Left ventricle myocardium inferior (tissue), 1 donor: ENCODE measurements around the gene RAD9A. TPM values are rescaled to one million over a fixed set of nuclear protein-coding genes. Genes with fewer than 3 reads are reported as not detected.

Experiments
- DNase-seq: peaks from one replicate; pipeline ENCODE4 v3.0.0-alpha.2; 2020
- H3K27ac ChIP-seq: fragments of 200-600 bp; replicated peaks from 2 replicates; pipeline ENCODE4 v1.8.0; 2021
- H3K27me3 ChIP-seq: fragments of 200-600 bp; 2 replicates; pipeline ENCODE4 v1.8.0; 2021; ENCODE audit warnings: low read depth
- H3K36me3 ChIP-seq: fragments of 200-600 bp; 2 replicates; pipeline ENCODE4 v1.8.0; 2021
- H3K4me1 ChIP-seq: fragments of 200-600 bp; 2 replicates; pipeline ENCODE4 v1.8.0; 2021
- H3K4me3 ChIP-seq: fragments of 200-600 bp; 2 replicates; pipeline ENCODE4 v1.8.0; 2021; ENCODE audit warnings: mild to moderate bottlenecking, moderate library complexity
- H3K9me3 ChIP-seq: fragments of 200-600 bp; replicated peaks from 2 replicates; pipeline ENCODE4 v1.8.0; 2021
- intact Hi-C: fragments of 100-400 bp; cut with micrococcal nuclease; formaldehyde crosslinking; loops from one replicate; pipeline ENCODE4 v1.11.0; 2022
- total RNA-seq: library from RNA; stranded (reverse); fragmentation: NEBNext Ultra II Directional; extraction: Animal tissue kit (Norgen Biotek cat#: 25700); gene quantifications from one replicate; pipeline ENCODE4 v1.2.1, GENCODE V29; 2021
- TF ChIP-seq, protein P1 (sequence below): fragments of 200-600 bp; IDR thresholded peaks from 2 replicates; pipeline ENCODE4 v1.8.0; 2021; ENCODE audit warnings: antibody characterized with exemption, mild to moderate bottlenecking, borderline replicate concordance
- donor health status: DM: no; HTN: yes; CAD: no; lungs with severe emphysema.

RAD9A gene
- total RNA-seq, 1 donor from 2014 or later = 7.0 TPM

DNA sequence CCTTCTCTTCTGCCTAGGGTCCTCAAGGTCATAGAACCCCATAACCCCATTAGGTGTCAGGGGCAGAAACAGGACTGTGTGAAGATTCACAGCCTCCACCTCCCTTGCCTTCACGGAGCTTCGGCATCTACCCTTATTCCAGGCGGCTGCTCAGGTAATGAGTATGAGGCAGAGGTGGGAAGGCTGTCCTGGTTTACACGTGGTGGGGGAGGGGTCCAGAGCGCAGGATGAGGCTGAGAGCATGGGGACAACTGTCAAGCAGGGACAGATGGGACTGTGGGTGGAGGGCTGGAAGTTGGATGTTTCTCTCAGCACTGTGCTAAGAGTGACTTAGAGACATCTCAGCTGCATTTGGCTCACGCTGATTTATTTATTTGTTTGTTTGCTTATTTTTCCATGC, 4.3 kb upstream of the RAD9A start:
- peaks cover 26% of the 10 kb centered on the region for H3K4me1 ChIP-seq
- intact Hi-C loops = no loop called here
- H3K9me3 ChIP-seq = no peaks in the 10 kb centered on the region
- H3K4me3 ChIP-seq = no peak overlapping the region
- DNase-seq = no peak
- TF ChIP-seq, protein P1, sequence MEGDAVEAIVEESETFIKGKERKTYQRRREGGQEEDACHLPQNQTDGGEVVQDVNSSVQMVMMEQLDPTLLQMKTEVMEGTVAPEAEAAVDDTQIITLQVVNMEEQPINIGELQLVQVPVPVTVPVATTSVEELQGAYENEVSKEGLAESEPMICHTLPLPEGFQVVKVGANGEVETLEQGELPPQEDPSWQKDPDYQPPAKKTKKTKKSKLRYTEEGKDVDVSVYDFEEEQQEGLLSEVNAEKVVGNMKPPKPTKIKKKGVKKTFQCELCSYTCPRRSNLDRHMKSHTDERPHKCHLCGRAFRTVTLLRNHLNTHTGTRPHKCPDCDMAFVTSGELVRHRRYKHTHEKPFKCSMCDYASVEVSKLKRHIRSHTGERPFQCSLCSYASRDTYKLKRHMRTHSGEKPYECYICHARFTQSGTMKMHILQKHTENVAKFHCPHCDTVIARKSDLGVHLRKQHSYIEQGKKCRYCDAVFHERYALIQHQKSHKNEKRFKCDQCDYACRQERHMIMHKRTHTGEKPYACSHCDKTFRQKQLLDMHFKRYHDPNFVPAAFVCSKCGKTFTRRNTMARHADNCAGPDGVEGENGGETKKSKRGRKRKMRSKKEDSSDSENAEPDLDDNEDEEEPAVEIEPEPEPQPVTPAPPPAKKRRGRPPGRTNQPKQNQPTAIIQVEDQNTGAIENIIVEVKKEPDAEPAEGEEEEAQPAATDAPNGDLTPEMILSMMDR = no peak
- no peak overlapping the region for H3K27ac ChIP-seq
- no peaks in the 10 kb centered on the region for H3K36me3 ChIP-seq
- no peaks in the 10 kb centered on the region for H3K27me3 ChIP-seq

DNA sequence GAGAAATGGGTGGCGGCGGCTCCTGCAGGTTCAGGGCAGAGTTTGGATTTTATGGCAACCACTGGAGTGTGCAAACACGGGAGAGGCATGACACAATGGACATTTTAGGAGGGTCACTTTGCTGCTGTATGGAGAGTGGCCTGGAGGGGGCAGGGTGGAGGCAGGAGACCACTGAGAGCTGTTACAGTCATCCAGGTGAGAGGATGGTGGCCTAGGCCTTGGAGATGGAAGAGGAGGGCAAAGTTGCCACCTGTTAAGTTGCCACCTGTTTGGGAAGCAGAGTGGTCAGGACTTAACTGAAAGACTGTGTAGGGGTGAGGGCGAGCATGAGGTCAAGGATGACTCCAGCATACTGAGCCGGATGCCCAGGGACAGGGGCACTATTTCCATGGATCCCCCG, 2.3 kb upstream of the RAD9A start:
- Histone ChIP-seq H3K4me3 (no peak overlapping the region), H3K27ac (no peak overlapping the region), H3K36me3 (peaks cover 9% of the 10 kb centered on the region), H3K27me3 (no peaks in the 10 kb centered on the region), H3K4me1 (peaks cover 30% of the 10 kb centered on the region), H3K9me3 (no peaks in the 10 kb centered on the region)
- TF ChIP-seq, protein P1 = peak; percentile 71
- intact Hi-C loops = no loop called here
- DNase-seq = peak; percentile 46

DNA sequence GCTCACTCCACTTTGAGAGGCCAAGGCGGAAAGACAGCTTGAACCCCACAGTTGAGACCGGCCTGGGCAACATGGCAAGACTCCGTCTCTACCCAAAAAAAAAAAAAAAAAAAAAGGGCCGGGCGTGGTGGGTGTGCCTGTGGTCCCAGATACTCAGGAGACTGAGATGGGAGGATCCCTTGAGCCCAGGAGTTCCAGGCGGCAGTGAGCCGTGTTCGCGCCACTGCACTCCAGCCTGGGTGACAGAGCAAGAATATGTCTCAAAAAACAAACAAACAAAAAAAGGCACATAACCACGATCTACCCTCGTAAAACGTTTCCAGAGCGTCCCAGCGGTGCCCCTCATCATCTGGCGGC, 861 bp upstream of the RAD9A start:
- peak overlapping the region; percentile 89 for H3K27ac ChIP-seq
- no peaks in the 10 kb centered on the region for H3K27me3 ChIP-seq
- H3K9me3 ChIP-seq = no peaks in the 10 kb centered on the region
- peaks cover 13% of the 10 kb centered on the region for H3K36me3 ChIP-seq
- TF ChIP-seq, protein P1 = no peak
- H3K4me1 ChIP-seq = peaks cover 24% of the 10 kb centered on the region
- intact Hi-C loops = loop anchor here (10.0 kb wide), 1 partner anchor 114 kb away; the partner anchor contains the start of genes CDK2AP2 and PITPNM1
- peak overlapping the region; percentile 92 for H3K4me3 ChIP-seq
- no peak for DNase-seq

DNA sequence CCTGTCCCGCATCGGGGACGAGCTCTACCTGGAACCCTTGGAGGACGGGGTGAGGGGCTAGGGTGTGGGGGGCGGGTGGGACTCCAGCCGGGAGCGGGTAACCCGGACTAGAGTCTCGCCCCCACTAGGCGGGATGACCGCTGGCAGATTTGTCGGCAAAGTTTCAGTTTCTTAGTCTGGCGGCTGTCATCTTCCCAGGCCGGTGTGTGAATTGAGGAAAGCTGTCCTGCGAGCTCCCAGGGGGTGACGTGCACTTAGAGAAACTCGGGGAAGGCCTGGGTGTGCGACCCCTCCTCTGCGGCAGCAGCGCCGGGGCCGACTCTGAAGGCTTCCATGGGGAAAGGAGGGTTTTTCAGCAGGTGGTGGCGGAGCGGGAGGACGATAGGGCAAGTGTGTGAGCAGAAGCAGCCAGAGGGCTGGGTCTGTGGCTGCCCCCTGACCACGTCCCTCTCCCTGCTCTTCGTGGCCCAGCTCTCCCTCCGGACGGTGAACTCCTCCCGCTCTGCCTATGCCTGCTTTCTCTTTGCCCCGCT, 463 bp downstream of the RAD9A start:
- Histone ChIP-seq H3K27ac (peak overlapping the region; percentile 89), H3K4me1 (peaks cover 32% of the 10 kb centered on the region), H3K27me3 (no peaks in the 10 kb centered on the region), H3K9me3 (no peaks in the 10 kb centered on the region), H3K36me3 (peaks cover 27% of the 10 kb centered on the region), H3K4me3 (peak overlapping the region; percentile 92)
- TF ChIP-seq, protein P1 = no peak
- intact Hi-C loops = loop anchor here (10.0 kb wide), 1 partner anchor 113 kb away; the partner anchor contains the start of genes CDK2AP2 and PITPNM1
- DNase-seq = no peak

DNA sequence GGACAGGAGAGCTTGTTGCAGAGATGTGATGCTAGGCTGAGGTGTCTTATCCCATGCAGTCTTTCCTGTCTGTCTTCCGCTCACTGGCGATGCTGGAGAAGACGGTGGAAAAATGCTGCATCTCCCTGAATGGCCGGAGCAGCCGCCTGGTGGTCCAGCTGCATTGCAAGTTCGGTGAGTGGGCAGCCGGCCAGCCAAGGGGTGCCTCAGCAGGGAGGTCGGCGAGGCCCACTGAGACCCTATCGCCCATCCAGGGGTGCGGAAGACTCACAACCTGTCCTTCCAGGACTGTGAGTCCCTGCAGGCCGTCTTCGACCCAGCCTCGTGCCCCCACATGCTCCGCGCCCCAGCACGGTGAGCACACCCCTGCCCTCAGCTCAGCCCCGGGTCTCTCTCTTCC, 1.7 kb downstream of the RAD9A start:
- Histone ChIP-seq H3K4me1 (peaks cover 43% of the 10 kb centered on the region), H3K4me3 (no peak overlapping the region), H3K27me3 (no peaks in the 10 kb centered on the region), H3K36me3 (peaks cover 38% of the 10 kb centered on the region), H3K9me3 (no peaks in the 10 kb centered on the region), H3K27ac (no peak overlapping the region)
- no peak for DNase-seq
- intact Hi-C loops = loop anchor here (10.0 kb wide), 1 partner anchor 111 kb away; the partner anchor contains the start of genes CDK2AP2 and PITPNM1
- TF ChIP-seq, protein P1 = no peak
